DOHH2 (cell line): ENCODE data around the gene ACAN.

Source experiments
- EZH2phosphoT487 ChIP-seq: fragments of 200-600 bp; sonication (generic); IDR thresholded peaks from 2 replicates; pipeline ENCODE4 v1.6.1; 2017; ENCODE audit warnings: borderline replicate concordance, mild to moderate bottlenecking, antibody characterized with exemption, low read length, moderate library complexity, mixed read lengths
- TF ChIP-seq, protein P1 (sequence below): fragments of 200-600 bp; sonication (generic); IDR thresholded peaks from one replicate; pipeline ENCODE4 v1.5.1; 2014; ENCODE audit warnings: antibody characterized with exemption, mild to moderate bottlenecking, low read depth, low read length; ENCODE audit not compliant: poor library complexity, severe bottlenecking

DNA sequence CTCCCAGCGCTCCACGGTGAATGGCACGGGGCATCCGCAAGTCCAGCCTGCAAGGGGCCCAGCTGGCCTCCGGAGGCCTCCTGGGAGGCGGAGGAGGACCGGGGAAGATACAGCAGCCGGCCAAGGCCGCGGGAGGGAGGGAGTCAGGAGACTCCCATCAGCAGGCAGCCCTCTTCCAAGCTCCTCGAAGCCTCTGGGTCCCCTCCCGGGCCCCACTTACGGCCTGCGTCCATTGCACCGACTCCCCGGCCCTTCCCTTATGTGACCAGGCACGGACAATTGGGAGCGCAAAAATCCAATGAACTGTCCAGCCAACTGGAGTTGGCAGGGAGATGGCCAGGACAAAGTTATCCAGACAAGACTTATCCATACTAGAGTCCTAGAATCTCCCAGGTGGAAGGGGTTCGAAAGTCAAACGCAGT is 109.3 kb downstream of the ACAN start:
- TF ChIP-seq, protein P1, sequence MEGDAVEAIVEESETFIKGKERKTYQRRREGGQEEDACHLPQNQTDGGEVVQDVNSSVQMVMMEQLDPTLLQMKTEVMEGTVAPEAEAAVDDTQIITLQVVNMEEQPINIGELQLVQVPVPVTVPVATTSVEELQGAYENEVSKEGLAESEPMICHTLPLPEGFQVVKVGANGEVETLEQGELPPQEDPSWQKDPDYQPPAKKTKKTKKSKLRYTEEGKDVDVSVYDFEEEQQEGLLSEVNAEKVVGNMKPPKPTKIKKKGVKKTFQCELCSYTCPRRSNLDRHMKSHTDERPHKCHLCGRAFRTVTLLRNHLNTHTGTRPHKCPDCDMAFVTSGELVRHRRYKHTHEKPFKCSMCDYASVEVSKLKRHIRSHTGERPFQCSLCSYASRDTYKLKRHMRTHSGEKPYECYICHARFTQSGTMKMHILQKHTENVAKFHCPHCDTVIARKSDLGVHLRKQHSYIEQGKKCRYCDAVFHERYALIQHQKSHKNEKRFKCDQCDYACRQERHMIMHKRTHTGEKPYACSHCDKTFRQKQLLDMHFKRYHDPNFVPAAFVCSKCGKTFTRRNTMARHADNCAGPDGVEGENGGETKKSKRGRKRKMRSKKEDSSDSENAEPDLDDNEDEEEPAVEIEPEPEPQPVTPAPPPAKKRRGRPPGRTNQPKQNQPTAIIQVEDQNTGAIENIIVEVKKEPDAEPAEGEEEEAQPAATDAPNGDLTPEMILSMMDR, result no peak
- TF ChIP-seq EZH2phosphoT487, result no peak
